ENCODE data around the gene VGF.

DNA sequence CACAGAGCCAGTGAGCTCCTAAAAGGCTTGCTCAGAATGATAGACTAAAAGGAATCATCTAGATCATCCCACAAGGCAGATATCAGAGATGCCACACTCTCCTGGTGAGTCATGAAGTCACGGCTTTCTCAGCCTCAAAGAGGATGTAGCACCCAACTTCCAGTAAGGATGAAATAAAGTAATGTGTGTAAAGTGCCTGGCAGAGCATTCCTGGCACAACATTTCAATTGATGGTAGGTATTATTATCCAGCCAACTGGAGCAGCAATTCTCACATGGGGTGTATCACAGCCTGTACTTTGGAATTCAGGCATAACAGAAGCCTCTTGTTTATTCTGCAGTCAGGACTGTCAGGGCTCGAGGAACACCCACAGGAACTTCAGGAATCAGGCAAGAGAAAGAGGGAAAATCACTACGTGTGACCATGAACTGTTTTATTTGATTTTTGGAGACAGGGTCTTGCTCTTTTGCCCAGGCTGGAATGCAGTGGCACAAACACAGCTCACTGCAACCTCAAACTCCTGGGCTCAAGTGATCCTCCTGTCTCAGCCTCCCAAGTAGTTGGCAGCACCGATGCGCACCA is 20.0 kb upstream of the VGF start:
- no peak for TF ChIP-seq CTCF (IDR thresholded peaks at IDR 0.05)
- TF ChIP-seq EZH2 (IDR thresholded peaks at IDR 0.05): no peak
- no peak for TF ChIP-seq EZH2phosphoT487 (IDR thresholded peaks at IDR 0.05)

Measured in neural progenitor cell (in vitro differentiated cells).